GM21717 (cell line): ENCODE data around the gene CYTH3.
A peak's percentile ranks its signal among the peaks of the same experiment; 100 is the strongest.
"Not testable (repeated sequence)": the region's sequence is repeated elsewhere in the genome, so short reads cannot be mapped to it uniquely, and the experiment has no call there.

Experiments used
- ATAC-seq: cut with Tn5 transposase; IDR thresholded peaks from one replicate; pipeline ENCODE4 v1.9.1; 2021; ENCODE audit warnings: mild to moderate bottlenecking, moderate library complexity; ENCODE audit not compliant: unreplicated experiment

Gene CYTH3

GRCh38 chr7:6272481-6273323 lies at the start of gene CYTH3:
Gene CYTH3 (minus strand): TSS chr7:6272624. CDS start chr7:6272507, 117 bp downstream.
- ATAC-seq, result peak; percentile 77

DNA sequence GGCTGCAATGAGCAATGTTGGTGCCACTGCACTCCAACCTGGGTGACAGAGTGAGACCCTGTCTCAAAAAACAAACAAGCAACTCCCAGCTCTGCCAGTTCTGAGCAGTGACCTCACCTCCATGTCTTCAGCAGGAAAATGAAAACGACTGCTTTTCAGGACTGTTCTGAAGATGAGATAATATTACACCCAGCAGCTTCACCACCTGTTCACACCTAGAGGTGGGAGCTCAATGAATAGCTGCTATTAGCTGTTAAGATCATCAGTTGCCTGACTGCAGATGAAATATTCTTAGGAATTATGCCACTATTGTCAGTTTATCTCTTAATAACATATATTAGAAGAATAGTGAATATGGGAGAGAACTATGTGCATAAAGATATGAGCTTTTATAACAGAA lies 48.4 kb upstream of the CYTH3 start:
- no peak for ATAC-seq

GRCh38 chr7:6317797-6318438 lies 45.5 kb upstream of the CYTH3 start:
- ATAC-seq, result no peak

- no peak for ATAC-seq
Measured at GRCh38 chr7:6316226-6316625, 43.8 kb upstream of the CYTH3 start.

GRCh38 chr7:6315746-6316145 lies 43.3 kb upstream of the CYTH3 start:
- ATAC-seq, result no peak

DNA sequence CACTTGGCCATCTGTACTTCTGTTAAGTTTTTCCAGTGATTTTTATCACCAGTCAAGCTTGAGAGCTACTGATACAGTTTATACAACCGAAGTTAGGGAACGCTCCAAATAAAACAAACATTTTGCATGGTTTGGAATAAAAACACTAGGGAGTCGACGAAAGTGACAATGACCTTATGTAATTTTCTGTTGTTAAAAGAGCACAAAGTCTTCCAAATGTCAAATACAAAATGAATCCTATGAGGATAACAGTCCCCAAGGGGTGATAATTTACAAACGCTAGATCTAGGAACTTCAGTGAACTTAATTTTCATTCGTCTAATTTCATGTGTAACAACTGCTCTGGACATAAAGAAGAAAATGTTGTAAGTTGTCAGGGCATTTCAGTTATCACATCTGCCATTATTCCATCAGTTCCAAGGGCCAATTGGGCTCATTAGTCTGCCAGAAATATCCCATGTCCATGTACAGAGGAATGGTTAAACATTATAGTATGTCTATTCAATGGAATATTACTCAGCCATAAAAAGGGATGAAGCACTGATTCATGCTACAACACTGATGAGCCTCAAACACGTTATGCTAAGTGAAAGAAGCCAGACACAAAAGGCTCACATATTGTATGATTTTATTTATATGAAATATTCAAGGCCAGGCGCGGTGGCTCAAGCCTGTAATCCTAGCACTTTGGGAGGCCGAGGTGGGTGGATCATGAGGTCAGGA lies 38.0 kb upstream of the CYTH3 start:
- no peak for ATAC-seq

DNA sequence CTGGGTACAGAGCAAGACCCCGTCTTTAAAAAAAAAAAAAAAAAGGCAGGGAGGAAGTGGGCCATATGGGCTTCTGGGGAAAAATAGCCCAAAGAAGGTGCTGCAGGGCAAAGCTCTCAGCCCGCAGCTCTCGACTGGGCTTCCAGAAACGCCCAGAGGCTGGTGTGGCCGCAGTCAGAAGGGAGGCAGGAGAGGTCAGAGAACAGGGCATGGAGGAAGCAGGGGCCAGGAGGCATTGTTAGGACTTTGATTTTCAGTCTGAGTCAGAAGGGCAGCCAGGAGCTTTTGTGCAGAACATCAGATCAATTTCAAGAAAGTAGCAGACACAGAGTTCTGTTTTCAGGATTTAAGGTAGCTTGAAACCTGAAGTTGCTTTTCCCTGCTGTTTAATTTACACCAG lies 35.3 kb upstream of the CYTH3 start:
- no peak for ATAC-seq

DNA sequence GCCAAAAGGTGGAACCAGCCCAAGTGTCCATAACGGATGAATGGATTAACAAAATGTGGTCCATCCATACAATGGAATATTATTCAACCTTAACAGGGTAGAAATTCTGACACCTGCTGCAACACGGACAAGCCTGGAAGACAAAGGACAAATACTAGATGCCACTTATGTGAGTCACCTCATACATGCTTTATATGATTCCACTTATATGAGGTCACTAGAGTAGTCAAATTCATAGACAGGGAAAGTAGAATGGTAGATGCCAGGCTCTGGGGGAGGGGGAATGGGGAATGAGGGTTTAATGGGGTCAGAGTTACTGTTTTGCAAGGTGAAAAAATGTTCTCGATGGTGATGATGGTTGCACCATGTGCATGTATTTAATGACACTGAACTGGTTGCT lies 34.0 kb upstream of the CYTH3 start:
- ATAC-seq, result no peak

DNA sequence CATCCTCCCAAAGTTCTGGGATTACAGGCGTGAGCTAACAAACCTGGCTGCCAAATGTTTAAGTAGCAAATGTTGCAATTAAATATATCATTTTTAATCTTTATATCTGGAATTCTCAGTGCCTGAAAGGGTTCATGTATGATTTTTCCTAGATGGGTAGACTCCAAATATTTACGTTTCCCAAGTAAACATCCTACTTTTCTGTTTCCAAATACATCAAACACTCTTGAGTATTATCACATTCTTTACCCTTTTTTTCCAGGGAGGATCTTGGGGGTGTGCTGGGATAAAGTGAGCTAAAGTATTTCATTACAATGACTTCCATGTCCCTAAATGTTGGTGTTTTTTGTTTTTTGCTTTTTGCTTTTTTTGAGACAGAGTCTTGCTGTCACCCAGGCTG lies 32.9 kb upstream of the CYTH3 start:
- ATAC-seq, result no peak

DNA sequence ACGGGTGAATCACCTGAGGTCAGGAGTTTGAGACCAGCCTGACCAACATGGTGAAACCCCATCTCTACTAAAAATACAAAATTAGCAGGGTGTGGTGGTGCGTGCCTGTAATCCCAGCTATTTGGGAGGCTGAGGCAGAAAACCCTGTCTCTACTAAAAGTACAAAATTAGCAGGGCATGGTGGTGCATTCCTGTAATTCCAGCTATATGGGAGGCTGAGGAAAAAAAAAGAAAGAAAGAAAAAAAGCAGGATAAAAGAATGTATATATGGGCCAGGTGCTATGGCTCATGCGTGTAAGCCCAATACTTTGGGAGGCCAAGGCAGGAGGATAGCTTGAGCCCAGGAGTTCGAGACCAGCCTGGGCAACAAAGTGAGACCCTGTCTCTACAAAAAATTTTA lies 29.0 kb upstream of the CYTH3 start:
- not testable (repeated sequence) for ATAC-seq

- no peak for ATAC-seq
Measured at GRCh38 chr7:6299774-6300173, 27.4 kb upstream of the CYTH3 start.

GRCh38 chr7:6294839-6295238 lies 22.4 kb upstream of the CYTH3 start:
- ATAC-seq, result no peak

DNA sequence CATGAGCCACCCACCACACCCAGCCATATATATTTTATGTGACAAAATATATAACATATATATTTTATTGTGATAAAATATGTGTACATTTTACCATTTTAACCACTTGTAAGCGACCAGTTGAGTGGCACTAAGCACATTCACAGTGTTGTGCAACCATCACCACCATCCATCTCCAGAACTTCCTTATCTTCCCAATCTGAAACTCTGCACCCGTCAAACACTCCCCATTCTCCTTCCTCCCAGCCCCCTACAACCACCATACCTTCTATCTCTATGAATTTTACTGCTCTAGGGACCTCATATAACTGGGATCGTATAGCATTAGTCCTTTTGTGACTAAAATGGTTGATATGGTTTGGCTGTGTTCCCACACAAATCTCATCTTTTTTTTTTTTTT lies 20.8 kb upstream of the CYTH3 start:
- ATAC-seq, result no peak

DNA sequence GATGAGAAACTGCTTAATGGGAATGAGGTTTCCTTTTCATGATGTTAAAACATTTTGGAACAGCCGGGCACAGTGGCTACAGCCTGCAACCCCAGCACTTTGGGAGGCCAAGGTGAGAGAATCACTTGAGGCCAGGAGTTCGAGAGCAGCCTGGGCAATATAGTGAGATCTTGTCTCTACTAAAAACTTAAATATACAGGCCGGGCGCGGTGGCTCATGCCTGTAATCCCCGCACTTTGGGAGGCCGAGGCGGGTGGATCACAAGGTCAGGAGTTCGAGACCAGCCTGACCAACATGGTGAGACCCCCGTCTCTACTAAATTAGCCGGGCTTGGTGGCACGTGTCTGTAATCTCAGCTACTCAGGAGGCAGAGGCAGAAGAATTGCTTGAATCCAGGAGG lies 19.5 kb upstream of the CYTH3 start:
- ATAC-seq, result not testable (repeated sequence)

- no peak for ATAC-seq
Measured at GRCh38 chr7:6291531-6291930, 19.1 kb upstream of the CYTH3 start.

DNA sequence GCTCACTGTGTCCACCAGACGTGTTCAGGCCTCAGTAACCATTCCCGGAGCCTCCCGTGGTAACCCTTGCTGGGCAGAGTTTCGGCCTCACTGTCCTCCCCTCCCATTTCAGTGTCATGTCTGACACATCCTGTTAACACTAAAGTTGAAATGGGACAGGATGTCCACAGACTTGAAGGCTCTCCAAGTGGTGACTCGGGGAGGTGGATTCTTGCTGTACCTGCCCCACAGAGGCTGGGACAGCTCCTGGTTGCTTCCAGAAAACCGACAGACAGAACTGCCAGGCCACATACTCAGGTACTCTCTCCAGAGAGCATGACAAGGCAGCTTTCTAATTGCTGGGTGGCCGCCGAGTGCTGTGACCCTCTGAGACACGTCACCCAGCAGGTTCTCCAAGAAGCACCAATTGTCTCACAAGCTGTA lies 17.9 kb upstream of the CYTH3 start:
- no peak for ATAC-seq

DNA sequence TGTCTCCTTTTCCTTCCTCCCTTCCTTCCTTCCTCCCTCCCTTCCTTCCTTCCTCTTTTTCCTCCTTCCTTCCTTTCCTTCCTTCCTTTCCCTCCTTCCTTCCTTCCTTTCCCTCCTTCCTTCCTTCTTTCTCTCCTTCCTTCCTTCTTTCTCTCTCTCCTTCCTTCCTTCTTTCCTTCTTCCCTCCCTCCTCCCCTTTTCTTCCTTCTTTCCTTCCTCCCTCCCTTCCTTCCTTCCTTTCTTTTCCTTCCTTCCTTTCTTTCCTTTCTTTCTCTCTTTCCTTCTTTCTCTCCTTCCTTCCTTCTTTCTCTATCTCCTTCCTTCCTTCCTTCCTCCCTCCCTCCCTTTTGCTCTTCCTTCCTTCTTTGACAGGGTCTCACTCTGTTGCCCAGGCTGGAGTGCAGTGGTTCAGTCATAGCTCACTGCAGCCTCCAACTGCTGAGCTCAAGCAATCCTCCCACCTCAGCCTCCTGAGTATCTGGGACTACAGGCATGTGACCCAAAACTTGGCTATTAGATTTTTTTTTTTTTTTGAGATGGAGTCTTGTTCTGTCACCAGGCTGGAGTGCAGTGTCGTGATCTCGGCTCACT lies 15.9 kb upstream of the CYTH3 start:
- no peak for ATAC-seq

DNA sequence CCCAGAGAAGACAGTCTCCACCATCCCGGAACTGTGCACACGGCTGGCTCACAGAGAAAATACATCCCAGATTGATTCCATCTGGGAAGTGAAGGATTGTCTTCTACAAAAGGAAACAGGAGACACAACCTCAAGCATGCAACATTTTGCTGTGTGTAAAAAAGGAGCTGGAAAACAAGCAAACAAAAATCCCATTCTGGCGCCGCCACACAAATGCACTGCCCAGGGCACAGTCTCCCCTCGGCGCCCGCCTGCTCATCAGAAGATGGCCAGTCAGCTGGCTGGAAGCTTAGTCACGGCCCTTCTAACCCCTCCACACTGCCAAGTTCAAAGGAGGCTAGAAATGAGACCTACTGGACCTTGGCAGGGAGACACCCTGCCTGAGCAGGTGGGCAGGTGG lies 14.1 kb upstream of the CYTH3 start:
- ATAC-seq, result no peak

- no peak for ATAC-seq
Measured at GRCh38 chr7:6284461-6285360, 12.3 kb upstream of the CYTH3 start.

DNA sequence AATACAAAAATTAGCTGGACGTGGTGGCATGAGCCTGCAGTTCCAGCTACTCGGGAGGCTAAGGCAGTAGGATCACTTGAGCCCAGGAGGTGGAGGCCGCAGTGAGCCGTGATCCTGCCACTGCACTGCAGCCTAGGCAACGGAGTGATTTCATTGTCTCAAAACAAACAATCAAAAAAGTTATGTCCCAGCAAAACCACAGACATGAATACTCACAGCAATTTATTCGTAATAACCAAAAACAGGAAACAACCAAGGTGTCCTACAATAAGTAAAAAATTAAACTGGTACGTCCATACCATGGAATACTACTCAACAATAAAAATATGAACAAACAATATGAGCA lies 11.6 kb upstream of the CYTH3 start:
- no peak for ATAC-seq
